HG03457 (cell line): Measurements from ENCODE around the gene CLDN34.
A peak's percentile ranks its signal among the peaks of the same experiment; 100 is the strongest.

ENCODE experiments used
- ATAC-seq: cut with Tn5 transposase; IDR thresholded peaks from one replicate; pipeline ENCODE4 v1.9.1; 2021; ENCODE audit warnings: moderate number of reproducible peaks; ENCODE audit not compliant: unreplicated experiment

The CLDN34 gene, protein sequence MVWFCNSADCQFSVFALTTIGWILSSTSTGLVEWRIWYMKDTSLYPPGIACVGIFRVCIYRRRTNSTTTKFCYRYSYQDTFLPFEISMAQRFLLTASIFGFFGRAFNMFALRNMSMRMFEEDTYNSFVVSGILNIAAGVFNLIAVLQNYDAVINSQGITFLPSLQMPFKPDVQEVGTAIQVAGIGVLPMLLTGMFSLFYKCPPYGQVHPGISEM

DNA sequence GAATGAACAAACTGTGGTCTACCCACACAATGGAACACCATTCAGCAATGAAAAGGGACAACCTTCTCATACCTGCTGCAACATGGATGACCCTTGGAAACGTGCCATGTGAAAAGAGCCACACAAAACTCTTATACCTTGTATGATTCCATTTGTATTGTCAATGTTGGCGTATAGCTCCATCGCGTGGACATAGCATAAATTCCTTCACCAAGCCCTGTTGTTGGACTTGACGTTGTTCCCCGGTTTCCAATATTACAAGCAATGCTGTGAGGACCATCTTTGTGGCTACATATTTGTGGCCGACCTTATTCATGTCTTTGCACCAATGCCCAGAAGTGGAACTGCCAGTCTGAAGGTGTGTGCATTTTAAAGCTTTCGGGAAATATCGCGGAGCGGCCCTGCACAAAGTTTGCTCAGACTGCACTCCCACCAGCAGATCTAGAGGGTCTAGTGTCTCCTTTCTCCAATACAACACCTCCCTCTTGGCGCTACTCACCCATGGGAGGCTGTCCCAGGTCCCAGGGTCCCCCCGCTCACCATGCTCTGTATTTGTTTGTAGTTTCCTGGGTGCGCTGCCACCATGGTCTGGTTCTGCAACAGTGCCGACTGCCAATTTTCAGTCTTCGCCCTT lies at the start of gene CLDN34:
Gene CLDN34 (plus strand): TSS at position 584 of the 634 bp plus-strand sequence. CDS start 0 bp downstream, at position 584.
- ATAC-seq, result no peak

DNA sequence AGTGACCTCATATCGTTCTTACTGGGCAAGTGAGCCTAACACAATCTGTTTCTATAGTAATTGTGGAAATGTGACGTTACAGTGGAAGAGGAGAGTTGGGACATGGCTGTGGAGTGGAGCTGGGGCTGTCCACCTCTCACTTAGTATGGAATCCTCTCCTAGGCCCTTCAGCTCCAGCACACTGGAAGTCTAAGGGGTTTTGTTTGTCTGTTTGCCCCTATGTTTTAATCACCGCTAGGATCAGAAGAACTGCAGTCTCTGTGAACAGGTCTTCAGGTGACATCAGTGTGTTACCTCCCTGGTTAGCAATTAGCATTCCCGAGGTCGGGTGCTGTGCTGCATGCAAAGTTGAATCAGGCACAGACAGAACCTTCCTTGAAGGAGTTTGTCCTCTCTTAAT lies 49.3 kb upstream of the CLDN34 start:
- no peak for ATAC-seq

DNA sequence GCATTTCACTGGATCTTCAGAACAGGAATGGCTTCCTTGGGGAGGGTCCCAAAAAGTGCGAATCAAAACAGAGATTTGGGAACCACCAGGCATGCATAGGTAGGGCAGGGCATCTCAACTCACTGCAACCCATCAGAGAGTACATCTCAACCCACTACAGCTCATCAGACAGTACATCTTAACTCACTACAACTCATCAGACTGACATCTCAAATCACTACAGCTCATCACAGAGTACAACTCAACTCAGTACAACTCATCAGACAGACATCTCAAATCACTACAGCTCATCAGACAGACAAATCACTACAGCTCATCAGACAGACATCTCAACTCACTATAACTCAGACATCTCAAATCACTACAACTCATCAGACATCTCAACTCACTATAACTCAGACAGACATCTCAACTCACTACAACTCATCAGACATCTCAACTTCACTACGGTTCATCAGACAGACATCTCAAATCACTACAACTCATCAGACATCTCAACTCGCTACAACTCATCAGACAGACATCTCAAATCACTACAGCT lies 47.5 kb upstream of the CLDN34 start:
- ATAC-seq, result no peak

DNA sequence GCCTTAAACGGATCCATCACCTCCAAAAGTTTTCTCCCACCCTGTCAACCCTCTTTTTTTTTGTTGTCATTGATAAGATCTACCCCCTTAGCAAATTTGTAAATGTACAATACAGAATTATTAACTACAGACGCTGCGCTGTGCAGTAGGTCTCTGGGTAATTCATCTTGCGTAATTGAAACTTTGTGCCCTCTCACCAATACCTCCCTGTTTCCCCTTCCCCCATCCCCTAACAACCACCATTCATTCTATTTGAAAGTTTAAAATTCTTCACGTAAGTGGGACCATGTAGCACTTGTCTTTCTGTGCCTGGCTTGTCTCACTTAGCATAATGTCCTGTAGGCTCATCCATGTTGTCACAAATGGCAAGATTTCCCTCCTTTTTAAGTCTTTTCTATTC lies 45.8 kb upstream of the CLDN34 start:
- ATAC-seq, result no peak

DNA sequence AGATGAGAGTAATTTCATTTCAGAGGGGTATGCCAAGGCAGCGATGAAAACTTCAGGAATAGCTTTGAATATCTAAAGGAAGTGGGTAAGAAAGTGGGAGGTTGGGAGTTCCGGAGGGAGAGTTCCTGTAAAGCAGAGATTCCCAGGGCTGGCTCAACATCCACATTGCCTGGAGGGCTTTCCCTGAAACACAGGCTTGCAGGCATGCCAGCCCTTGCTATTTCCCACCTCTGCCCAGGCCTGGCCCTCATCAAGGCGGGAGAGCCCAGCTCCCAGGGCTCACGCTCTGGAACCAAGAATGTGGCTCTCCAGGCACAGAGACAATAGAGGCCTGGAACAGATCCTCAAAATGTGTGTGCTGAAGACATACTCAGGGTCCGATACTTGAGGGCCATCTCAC lies 43.8 kb upstream of the CLDN34 start:
- ATAC-seq, result no peak

DNA sequence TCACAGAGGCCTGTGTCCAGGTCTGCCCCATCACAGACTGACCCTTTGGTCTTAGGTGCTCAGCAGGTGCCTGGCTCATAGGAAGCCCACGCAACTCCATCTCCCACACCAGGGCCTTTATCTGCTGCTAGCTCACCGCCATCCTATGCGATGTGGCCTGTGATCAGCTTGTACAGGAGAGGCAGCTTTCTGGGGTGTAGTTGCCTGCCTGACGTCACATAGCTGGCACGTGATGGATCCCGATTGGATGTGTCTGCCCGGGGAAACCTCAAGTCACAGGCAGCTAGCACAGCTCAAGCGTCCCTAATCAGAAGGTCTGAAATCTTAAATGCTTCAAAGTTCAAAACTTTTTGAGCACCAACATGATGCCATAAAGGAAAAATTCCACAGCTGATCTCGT lies 41.2 kb upstream of the CLDN34 start:
- ATAC-seq, result no peak

DNA sequence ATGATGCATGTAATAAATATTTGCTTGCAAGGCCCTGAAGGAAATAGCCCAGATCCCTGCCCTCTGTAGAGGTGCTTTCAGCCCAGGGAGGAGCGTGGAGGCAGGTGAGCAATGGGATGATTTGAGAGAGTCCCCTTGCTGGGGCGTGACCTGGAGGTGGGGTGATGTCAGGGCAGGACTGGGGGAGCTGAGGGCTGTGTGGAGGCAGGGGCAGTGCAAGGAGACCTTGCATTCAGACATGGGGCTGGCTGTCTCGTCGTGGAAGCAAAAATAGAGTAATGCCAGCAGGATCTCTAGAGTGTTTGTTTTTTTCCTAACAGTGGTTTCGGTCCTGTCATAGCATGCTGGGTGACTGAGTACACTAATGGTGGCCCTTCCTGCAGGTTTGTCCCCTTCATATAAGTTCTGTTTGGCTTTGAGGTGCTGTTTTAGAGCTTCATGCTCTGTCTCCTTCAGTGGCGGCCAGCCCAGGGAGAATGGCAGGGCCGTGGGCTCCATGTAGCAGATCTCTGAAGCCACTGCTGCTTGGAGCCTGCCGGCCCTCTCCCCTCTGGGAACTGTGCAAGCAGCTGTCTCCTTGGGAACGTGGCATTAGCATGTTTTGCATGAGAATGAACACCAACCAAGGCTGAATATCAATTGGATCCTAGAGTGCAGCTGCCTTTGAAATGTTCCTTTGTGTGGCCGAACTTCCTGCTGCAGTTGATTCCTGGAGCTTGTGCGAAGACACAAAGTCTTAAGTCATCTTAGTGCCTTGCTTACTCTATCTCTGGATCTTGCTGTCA lies 39.3 kb upstream of the CLDN34 start:
- ATAC-seq, result no peak

DNA sequence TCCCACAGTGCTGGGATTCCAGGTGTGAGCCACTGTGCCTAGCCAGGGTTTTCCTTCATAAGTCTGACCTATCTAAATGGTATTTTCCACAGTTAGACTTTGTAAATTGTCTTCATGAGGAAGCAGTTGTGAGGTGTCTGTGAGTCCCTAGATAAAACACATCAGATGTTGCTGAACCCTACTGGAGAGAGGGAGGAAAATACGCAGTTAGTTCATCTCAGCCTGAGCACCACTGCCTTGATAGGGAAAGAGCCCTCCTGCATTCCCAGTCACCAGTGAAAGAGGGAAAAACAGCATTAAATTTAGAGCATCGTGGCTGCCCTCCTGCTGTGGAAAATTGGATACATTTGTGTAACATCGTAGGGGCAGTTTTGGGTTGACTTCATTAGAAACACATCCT lies 31.7 kb upstream of the CLDN34 start:
- no peak for ATAC-seq

DNA sequence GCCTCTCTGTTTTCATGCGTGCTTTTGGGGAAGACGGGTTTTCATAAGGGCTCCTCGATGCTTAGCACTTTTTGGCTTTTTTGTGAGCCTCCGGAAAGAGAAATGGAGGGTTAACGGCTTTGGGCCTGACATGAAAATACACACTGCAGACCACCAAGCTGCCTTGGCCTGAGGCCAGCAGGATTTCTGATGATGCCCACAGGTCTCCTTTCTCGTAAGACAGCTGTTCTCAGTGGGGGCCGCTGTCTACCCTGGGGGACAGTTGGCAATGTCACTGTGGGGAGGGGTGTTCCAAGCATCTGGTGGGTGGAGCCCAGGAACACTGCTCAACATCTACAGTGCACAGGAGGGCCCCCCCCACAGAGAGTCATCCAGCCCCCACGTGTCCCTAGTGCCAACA lies 29.4 kb upstream of the CLDN34 start:
- no peak for ATAC-seq

DNA sequence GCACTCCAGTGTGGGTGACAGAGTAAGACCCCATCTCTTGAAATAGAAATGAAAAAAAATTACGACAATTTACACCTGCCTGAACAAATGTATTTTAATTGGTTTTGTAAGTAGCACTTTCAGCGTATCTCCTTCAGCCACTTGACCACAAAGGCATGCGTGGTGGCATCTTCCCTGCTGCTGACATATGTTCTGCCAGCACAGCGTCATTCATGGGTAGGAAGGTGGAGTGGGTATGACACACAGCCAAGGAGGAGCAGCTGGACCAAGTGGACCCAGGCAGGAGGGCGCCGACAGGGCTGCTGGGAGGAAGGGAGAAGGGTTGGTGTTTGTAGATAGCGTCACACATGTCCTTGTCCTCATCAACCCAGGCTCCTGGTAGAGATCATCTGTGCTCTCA lies 28.6 kb upstream of the CLDN34 start:
- ATAC-seq, result no peak

DNA sequence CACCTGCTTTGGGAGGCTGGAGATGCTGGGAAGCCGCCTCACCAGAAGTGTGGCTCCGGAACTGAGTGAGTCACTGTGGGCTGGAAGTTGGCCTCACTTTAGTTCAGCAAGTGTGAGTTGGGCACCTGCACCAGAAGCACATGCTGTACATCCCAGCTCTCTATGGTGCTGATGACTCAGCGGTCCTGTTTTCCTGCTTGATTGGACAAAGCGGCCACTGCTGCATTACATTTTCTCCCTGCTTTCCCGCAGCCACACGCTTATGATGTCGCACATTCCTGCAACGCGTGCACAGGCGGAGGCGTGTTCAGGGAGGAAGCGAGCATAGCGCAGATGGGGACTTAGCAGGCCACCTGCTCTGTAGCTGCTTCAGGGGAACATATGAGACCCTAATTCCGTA lies 26.7 kb upstream of the CLDN34 start:
- ATAC-seq, result no peak

DNA sequence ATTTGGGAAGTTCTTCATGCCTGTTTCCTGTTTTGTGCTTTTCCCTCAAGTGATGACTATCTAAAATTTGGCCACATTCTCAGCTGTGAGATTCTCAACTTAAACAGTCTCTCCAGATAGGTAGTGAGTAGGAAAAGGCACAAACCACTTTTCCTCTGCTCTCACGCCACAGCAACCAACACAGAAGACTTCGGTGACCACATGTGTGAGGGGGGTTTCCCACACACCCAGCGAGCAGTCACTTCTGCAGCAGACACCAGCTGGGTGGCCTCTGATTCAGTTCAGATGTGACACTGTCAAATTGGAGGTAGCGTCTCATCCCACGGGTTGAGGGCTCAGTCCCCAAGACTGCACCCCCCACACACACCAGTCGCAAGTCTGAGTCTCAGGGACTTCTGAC lies 25.1 kb upstream of the CLDN34 start:
- ATAC-seq, result peak; percentile 86

DNA sequence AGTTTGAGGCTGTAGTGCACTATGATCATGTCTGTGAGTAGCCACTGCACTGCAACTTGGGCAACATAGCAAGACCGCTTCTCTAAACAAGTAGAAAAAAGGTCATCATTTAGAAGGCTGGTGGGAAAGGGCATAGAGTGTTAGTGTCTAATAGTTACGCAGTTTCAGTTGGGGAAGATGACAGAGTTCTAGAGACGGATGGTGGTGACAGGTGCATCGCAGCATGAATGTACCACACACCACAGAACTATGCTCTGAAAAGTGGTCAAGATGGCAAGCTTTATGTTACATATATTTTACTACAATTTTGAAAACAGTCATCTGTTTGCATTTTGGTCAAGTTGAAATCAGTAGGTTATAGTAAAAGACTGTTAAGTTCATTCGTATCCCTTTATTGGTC lies 23.7 kb upstream of the CLDN34 start:
- ATAC-seq, result no peak

DNA sequence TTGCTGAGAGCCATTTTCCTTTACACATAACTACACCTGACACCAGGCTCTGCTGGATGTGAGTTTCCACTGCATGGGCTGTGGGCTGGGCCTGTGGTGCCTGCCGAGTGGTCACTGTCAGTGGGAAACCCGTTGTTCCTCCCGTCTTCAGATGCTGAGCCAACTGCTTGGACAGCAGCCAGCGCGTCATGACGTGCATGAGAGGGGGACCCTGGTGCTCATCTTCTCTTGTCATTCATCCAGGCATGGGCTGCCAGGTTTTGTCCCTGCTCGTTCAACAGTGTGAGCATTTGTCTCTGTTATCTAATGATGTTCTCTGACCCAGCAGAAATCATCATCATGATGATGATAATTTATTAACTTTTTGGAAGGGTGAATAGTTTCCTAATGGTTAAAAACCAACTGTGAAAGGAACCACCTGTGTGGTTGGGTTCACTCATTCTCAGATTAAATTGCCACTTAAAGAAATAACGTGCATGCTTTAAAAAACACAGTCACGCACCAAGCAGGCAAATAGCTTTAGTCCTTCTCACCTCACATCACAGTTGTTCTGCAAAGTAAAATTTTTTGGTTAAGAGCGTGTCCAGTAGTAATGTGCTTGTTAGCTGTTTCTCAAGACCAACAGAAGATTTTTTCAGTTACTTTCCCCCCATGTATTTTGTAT lies 19.9 kb upstream of the CLDN34 start:
- ATAC-seq, result no peak

DNA sequence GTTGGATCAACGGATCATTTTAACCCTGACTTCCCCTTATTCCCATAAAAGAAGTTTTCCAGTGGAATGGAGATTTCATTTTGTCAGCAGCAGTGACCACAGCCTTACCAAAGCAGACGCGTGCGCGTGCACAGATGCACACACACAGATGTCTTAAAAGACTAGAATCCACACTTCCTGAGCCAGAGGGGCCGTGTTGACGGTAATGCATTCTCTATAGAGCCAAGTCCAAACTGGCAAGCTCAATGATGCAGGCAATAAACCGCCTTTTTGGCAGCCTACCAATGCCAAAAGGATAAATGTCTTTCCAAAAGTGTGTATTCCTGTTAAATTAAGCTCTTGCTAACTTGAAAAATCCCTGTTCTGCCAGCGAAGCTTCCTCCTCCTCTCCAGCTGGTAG lies 18.8 kb upstream of the CLDN34 start:
- no peak for ATAC-seq

DNA sequence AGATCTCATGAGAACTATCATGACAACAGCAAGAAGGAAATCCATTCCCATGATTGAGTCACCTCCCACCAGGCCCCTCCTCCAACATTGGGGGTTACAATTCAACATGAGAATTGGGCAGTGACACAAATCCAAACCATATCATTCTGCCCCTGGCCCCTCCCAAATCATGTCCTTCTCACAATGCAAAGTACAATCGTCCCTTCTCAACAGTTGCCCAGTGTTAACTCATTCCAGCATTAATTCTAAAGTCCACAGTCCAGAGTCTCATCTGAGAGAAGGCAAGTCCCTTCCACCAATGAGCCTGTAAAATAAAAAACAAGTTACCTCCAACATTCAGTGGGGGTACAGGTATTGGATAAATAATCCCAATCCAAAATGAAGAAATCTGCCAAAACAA lies 14.9 kb upstream of the CLDN34 start:
- no peak for ATAC-seq

DNA sequence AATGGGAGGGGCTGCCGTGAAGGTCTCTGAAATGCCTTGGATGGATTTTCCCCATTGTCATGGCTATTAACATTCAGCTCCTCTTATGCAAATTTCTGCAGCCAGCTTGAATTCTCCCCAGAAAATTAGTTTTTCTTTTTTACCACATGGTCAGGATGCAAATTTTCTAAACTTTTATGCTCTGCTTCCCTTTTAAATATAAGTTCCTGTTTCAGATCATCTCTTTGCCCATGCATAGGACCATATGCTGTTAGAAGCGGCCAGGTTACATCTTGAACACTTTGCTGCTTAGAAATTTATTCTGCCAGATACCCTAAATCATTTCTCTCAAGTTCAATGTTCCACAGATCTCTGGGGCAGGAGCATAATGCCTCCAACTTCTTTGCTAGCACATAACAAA lies 13.8 kb upstream of the CLDN34 start:
- ATAC-seq, result no peak

DNA sequence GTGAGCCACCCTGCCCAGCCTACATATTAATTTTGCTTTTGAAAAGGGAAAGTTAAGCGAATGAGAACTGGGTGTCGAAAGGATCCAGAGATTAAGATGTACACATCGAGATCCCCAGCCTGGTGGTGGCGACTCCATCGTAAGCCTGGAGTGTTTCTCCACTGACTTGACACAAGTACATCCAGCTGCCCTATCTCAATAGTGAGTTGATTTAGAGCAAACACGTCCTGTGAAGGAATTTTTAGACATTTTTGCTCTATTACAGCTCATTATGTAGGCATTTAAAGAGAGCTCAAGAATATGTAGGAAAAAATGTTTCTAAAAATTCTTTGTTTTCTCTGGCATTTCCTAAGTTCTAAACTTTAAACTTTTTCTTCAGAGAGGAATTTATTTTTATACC lies 11.7 kb upstream of the CLDN34 start:
- no peak for ATAC-seq

DNA sequence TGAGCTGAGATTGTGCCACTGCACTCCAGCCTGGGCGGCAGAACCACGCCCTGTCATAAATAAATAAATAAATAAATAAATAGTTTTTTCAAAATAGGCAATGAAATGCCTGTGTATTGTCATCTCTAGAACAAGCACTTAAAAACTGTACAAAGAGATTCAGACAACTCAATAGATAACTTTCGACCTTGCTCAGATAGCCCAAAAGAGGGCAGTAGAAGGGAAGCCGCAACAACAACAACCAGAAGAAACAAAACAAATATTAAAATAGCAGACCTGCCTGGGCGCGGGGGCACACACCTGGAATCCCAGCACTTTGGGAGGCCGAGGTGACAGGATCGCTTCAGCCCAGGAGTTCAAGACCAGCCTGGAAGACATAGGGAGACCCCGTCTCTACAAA lies 9.4 kb upstream of the CLDN34 start:
- no peak for ATAC-seq

DNA sequence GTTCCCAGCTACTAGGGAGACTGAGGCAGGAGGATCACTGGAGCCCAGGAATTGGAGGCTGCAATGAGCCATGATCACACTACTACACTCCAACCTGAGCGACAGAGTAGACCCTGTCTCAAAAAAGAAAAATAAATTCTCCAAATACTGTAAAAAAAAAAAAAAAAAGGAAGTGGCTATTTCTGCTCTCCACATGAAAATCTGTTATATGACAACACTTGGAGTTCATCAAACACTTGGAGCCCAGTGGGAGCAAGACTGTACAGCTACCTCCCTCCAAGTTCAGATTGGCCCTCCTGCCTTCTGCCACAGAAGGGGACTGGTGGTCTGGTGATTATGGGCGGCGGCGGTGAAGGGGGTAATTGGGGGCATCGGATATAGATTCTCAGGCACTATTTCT lies 9.0 kb upstream of the CLDN34 start:
- ATAC-seq, result no peak

DNA sequence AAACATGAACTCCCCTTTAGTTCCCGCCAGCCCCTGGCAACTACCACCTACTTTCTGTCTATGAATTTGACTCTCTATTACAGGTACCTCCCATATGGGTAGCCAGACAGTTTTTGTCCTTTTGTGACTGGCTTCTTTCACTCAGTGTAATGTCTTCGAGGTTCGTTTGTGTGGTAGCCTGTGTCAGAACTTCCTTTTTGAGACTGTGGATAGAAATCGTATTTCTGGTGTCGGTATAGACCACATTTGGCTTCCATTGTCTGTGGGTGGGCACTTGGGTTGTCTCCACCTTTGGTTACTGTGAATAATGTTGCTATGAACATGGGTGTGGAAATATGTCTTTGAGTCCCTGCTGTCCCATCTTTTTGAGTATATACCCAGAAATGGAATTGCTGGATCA lies 5.4 kb upstream of the CLDN34 start:
- ATAC-seq, result no peak

DNA sequence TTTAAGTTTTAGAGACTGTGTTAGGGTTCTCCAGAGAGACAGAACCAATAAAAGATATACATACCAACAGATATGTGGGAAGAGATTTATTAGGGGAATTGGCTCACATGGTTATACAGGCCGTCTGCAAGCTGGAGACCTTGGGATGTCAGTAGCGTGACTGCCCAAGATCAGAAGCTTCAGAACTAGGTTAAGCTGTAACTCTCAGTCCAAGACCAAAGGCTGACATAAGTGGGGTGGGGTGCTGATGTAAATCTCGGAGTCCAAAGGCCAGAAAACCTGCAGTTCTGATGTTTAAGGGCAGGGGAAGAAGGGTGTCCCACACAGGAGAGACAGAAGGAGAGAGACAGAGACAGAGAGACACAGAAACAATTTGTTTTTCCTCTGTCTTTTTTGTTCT lies 10.5 kb downstream of the CLDN34 start:
- no peak for ATAC-seq
